IPS-NIHi11 (cell line): ENCODE measurements around the gene THEMIS.
"Not testable (repeated sequence)": the region's sequence is repeated elsewhere in the genome, so short reads cannot be mapped to it uniquely, and the experiment has no call there.

Experiments used
- DNase-seq: peaks from one replicate; pipeline ENCODE4 v3.0.0; 2012; ENCODE audit warnings: mixed read lengths, low spot score

THEMIS gene

GRCh38 chr6:127900935-127901334, at the start of gene THEMIS:
Gene THEMIS, minus strand, starts transcription at chr6:127901058. Its CDS starts 126 bp downstream, at chr6:127900932.
- no peak for DNase-seq

- DNase-seq: no peak
Observed at GRCh38 chr6:127949251-127949650, 48.4 kb upstream of the THEMIS start.

- no peak for DNase-seq
Observed at GRCh38 chr6:127946388-127946787, 45.5 kb upstream of the THEMIS start.

GRCh38 chr6:127945434-127946097, 44.7 kb upstream of the THEMIS start:
- no peak for DNase-seq

GRCh38 chr6:127941228-127941627, 40.4 kb upstream of the THEMIS start:
- no peak for DNase-seq

- no peak for DNase-seq
Observed at GRCh38 chr6:127939442-127940066, 38.7 kb upstream of the THEMIS start.

GRCh38 chr6:127938701-127939100, 37.8 kb upstream of the THEMIS start:
- no peak for DNase-seq

- no peak for DNase-seq
Observed at GRCh38 chr6:127937747-127938146, 36.9 kb upstream of the THEMIS start.

GRCh38 chr6:127937102-127937501, 36.2 kb upstream of the THEMIS start:
- no peak for DNase-seq

- no peak for DNase-seq
Observed at GRCh38 chr6:127934956-127935355, 34.1 kb upstream of the THEMIS start.

- DNase-seq: no peak
Observed at GRCh38 chr6:127933852-127934840, 33.3 kb upstream of the THEMIS start.

- DNase-seq: no peak
Observed at GRCh38 chr6:127933137-127933536, 32.3 kb upstream of the THEMIS start.

GRCh38 chr6:127932708-127933107, 31.9 kb upstream of the THEMIS start:
- no peak for DNase-seq

- not testable (repeated sequence) for DNase-seq
Observed at GRCh38 chr6:127926441-127926840, 25.6 kb upstream of the THEMIS start.

GRCh38 chr6:127924440-127924839, 23.6 kb upstream of the THEMIS start:
- DNase-seq: no peak

GRCh38 chr6:127924031-127924430, 23.2 kb upstream of the THEMIS start:
- DNase-seq: no peak

- DNase-seq: no peak
Observed at GRCh38 chr6:127923135-127923534, 22.3 kb upstream of the THEMIS start.

GRCh38 chr6:127921982-127922381, 21.1 kb upstream of the THEMIS start:
- no peak for DNase-seq

- no peak for DNase-seq
Observed at GRCh38 chr6:127920804-127921203, 19.9 kb upstream of the THEMIS start.

GRCh38 chr6:127918506-127919427, 17.9 kb upstream of the THEMIS start:
- DNase-seq: no peak

GRCh38 chr6:127917766-127918165, 16.9 kb upstream of the THEMIS start:
- no peak for DNase-seq

GRCh38 chr6:127914240-127914639, 13.4 kb upstream of the THEMIS start:
- no peak for DNase-seq
